ENCODE data around the gene SRGAP2B.
"Not testable (repeated sequence)": the region's sequence is repeated elsewhere in the genome, so short reads cannot be mapped to it uniquely, and the experiment has no call there.

DNA sequence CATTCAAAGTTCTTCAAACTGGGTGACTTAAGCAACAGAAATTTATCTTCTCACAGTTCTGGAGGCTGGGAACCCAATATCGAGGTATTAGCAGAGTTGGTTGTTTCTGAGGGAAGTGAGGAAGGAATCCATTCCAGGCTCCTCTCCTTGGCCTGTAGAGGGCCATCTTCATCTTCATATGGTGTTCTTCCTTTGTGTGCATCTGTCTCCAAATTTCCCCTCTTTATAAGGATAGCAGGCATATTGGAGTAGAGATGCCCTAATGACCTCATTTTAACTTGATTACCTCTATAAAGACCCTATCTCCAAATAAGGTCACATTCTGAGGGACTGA, 27.9 kb upstream of the SRGAP2B start:
- TF ChIP-seq, protein P1, sequence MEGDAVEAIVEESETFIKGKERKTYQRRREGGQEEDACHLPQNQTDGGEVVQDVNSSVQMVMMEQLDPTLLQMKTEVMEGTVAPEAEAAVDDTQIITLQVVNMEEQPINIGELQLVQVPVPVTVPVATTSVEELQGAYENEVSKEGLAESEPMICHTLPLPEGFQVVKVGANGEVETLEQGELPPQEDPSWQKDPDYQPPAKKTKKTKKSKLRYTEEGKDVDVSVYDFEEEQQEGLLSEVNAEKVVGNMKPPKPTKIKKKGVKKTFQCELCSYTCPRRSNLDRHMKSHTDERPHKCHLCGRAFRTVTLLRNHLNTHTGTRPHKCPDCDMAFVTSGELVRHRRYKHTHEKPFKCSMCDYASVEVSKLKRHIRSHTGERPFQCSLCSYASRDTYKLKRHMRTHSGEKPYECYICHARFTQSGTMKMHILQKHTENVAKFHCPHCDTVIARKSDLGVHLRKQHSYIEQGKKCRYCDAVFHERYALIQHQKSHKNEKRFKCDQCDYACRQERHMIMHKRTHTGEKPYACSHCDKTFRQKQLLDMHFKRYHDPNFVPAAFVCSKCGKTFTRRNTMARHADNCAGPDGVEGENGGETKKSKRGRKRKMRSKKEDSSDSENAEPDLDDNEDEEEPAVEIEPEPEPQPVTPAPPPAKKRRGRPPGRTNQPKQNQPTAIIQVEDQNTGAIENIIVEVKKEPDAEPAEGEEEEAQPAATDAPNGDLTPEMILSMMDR (conservative IDR thresholded peaks at IDR 0.05) = not testable (repeated sequence)
- not testable (repeated sequence) for TF ChIP-seq ZFX (IDR thresholded peaks at IDR 0.05)
